ENCODE data around the gene FBXL19. TPM values are rescaled to one million over a fixed set of nuclear protein-coding genes. Genes with fewer than 3 reads are reported as not detected.
A peak's percentile ranks its signal among the peaks of the same experiment; 100 is the strongest.

The FBXL19 gene
- total and polyA plus RNA-seq, 9 of the 15 experiments (the other 6 are each of a cell fraction or from before 2014, with no cell fraction given): 0.13 to 48.0 (median 13.5) TPM; not detected in 1

GRCh38 chr16:30921748-30922419, 1.5 kb upstream of the FBXL19 start (continued):
- TF ChIP-seq RREB1 (CRISPR knock-in tag; IDR thresholded peaks at IDR 0.05): 0 out of 2 replicates have a peak, but pooled peaks have one; percentile 31
- TF ChIP-seq ZNF695 (CRISPR knock-in tag; IDR thresholded peaks at IDR 0.05): no peak
- no peak for TF ChIP-seq RAD51 (IDR thresholded peaks at IDR 0.05; ENCODE audit: borderline replicate concordance, low read depth)
- no peak for TF ChIP-seq E2F5 (CRISPR knock-in tag; IDR thresholded peaks at IDR 0.05)
- no peak for TF ChIP-seq ZNF140 (CRISPR knock-in tag; IDR thresholded peaks at IDR 0.05)
- no peak for TF ChIP-seq NEUROD1 (IDR thresholded peaks at IDR 0.05; ENCODE audit: borderline replicate concordance, low read depth, low read length, partially characterized antibody)
- peak; percentile 81; the same call in 1 of the 2 replicates for TF ChIP-seq STAG1 (CRISPR knock-in tag; IDR thresholded peaks at IDR 0.05; ENCODE audit: borderline replicate concordance)
- TF ChIP-seq FOXK1 (CRISPR knock-in tag; IDR thresholded peaks at IDR 0.05; ENCODE audit: borderline replicate concordance): peak; percentile 15; the same call in 1 of the 2 replicates
- TF ChIP-seq POLR2A (conservative IDR thresholded peaks at IDR 0.05): no peak; the same call in 1 of the 2 replicates
- peak; percentile 15; the same call in 1 of the 2 replicates for TF ChIP-seq CTBP1 (IDR thresholded peaks at IDR 0.05; ENCODE audit: borderline replicate concordance)
- TF ChIP-seq HOMEZ (CRISPR knock-in tag; IDR thresholded peaks at IDR 0.05): no peak
- no peak for TF ChIP-seq MCM7 (IDR thresholded peaks at IDR 0.05)
- no peak for TF ChIP-seq CAMTA2 (CRISPR knock-in tag; conservative IDR thresholded peaks at IDR 0.05)
- TF ChIP-seq FOXP1 (CRISPR knock-in tag; IDR thresholded peaks at IDR 0.05): peak; percentile 69; the same call in 1 of the 2 replicates
- no peak for TF ChIP-seq TAF15 (IDR thresholded peaks at IDR 0.05; ENCODE audit: low read depth, low read length)
- TF ChIP-seq JUND (IDR thresholded peaks at IDR 0.05; ENCODE audit: borderline replicate concordance, low read depth, low read length): no peak
- peak; percentile 25; the same call in 1 of the 3 replicates for TF ChIP-seq JUND (tag; IDR thresholded peaks at IDR 0.05; ENCODE audit: borderline replicate concordance, low read depth, low read length)
- TF ChIP-seq SRSF1 (IDR thresholded peaks at IDR 0.05; ENCODE audit: low read depth, low read length): no peak
- no peak for TF ChIP-seq HNRNPH1 (optimal IDR thresholded peaks at IDR 0.05; ENCODE audit: low read depth, low read length)
- TF ChIP-seq XRCC3 (IDR thresholded peaks at IDR 0.05): no peak
- no peak for TF ChIP-seq DIDO1 (tag; IDR thresholded peaks at IDR 0.05; ENCODE audit: low read depth)

All from K562 (cell line).